ELF-1 (cell line): ENCODE data around the gene SLC39A13.

Experiments
- DNase-seq: peaks from one replicate; pipeline ENCODE4 v3.0.0-alpha.2; 2016; ENCODE audit warnings: low read depth, low spot score

SLC39A13 gene

GRCh38 chr11:47403135-47403534, 5.3 kb upstream of the SLC39A13 start:
- DNase-seq, result no peak

- DNase-seq, result no peak
Measured at GRCh38 chr11:47403571-47403970, 4.8 kb upstream of the SLC39A13 start.

DNA sequence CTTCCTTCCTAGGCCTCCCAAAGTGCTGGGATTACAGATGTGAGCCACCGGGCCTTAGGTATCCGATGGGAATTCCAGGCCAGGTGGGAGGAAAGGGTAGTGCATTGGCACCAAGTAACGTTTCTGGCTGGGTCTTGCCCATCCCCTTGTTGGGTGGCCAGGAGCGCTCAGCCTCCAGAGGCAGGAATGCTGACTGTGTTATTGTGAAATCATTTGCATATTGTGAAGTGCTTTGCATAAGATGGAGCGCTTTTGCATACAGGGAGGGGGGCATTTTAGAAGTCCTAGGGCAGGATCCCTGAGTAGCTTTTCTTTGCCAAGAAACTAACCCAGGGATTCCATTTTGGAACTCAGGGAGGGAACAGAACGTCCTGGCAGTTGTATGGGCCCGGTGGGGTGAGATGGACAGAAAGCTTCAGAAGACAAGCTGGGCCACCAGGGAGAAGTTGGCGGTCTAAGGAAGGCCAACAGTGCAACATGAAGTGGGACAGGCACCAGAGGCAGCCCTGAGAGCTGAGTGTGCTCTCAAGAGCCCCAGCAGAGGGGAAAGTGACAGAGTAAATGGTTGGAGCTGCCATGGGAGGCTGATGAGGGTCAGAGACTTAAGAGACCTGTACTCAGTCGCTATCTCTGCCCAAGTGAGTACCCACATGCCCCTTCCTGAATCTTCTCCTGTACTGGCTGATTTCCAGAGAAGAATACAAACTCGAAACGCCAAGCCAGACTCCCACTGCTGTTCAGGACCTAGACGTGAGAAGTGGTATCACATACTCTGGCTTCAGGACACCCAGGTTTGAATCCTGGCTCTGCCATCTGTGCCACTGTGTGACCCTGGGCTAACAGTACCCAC, 1.3 kb upstream of the SLC39A13 start:
- no peak for DNase-seq

DNA sequence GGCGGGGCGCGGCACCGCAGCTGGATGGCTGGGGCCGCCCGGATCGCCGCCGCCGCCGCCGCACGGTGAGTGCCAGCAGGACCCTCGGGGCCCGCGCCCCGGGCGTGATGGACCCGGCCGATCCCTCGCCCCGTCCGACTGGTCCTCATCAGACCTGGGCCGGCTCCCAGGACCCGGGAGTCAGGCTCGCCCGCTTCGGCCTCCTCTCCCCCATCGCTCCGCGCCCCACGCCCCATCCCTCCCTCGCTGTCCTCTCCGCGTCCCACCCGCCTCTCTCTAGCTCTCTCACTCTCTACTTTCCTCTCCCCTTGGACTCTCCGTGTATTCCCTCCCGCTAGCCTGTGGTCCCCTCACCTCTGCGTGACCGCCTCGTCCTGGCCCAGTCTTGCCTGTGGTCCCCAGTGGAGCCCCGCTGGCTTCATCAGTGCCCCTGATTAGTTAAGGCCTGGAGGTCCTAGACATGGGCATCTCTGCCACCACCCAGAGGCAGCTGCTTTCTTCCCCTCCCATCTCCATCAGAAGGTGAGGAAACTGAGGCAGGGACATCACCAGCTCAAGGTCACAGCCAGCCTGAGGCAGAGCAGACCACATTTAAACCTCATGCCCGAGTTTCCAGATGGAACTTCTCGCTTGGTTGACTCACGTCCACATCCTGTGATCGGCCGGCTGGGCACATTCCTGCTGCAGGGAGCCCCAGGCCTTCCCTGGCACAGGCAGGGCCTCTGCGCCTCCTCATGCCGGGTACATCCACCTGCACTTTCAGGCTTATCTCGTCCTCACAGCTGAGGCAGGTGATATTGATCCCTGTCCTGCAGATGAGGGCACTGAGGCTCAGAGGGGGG, 429 bp downstream of the SLC39A13 start:
- DNase-seq, result peak; percentile 58

GRCh38 chr11:47409440-47410369, 1.3 kb downstream of the SLC39A13 start:
- DNase-seq, result peak; percentile 61

DNA sequence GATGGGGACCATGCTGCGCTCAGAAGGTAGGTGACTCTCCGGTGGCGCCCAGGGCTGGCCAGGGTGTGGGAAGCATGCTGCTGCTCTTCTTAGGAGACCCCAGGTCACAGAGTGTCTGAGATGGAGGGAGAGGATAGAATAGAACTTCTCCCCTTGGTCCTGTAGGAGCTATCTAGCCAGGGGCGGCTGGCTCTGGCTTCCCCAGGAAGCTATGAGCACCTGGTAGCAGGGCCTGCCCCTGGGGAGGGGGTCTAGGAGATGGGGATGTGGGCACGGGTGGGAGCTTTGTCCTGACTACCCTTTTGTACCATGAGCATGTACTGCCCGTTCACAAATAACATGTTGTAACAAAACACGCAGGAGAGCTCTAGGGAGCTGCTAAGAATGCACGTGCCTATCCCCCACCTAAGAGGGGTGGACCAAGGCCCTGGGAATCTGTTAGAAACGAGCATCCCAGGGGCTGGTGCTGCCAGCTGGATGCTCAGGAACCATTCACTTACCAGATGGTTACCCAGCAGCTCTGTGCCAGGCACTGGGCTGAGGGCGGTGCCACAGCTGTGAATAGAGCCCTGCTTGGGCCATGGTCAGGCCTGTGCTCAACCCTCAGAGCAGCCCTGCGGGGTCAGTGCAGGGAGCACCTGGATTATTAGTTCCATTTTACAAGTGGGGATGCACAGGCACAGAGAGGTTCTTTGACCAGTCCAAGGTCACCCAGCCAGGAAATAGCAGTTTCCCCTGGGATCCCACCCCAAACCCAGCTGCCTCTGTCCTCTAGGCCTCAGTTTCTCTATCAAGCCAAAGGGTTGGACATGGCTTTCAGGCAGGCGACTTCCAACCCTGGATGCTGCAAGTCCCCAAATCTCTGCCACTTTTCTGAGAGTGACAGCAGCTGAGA, 2.2 kb downstream of the SLC39A13 start:
- DNase-seq, result no peak

DNA sequence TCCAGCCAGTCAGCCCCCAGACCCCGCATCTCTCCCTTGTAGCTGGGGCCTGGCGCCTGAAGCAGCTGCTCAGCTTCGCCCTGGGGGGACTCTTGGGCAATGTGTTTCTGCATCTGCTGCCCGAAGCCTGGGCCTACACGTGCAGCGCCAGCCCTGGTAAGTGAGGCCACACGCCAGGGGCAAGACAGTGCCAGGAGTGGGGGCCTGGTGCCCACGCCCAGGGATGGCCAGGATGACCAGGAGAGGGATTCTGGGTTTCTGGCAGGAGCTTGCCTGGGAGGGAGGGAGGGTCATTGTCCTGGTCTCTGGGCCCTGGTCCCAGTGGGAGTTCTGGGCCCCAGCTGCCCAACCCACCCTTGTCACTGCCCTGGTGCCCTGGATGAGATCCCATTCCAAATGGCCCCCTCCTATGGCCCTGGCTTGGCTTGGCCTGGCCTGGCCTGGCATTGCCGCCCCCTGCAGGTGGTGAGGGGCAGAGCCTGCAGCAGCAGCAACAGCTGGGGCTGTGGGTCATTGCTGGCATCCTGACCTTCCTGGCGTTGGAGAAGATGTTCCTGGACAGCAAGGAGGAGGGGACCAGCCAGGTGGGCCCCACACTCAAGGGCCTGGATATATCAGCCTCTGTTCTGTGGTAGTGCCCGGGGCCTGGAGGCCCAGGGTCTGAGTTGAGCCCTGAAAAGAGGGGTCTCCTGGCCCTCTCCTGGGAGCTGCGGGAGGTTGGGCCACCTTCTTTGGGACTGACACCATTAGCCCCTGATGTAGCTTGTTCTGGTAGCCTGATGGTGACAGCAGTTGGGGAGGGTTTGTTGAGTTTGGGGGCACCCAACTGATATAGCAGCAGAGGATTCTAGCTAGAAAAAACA, 3.7 kb downstream of the SLC39A13 start:
- peak; percentile 64 for DNase-seq

DNA sequence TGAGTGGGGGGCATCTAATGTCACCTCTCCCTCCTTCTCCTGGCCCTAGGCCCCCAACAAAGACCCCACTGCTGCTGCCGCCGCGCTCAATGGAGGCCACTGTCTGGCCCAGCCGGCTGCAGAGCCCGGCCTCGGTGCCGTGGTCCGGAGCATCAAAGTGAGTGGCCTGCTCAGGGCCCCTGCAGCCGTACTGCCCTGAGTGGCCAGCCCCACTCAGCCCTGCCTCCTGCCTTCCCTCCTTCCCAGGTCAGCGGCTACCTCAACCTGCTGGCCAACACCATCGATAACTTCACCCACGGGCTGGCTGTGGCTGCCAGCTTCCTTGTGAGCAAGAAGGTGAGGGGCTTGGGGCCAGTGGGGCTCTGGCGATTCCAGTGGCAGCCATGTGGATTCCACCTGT, 5.0 kb downstream of the SLC39A13 start:
- DNase-seq, result no peak

GRCh38 chr11:47413908-47414684, 5.7 kb downstream of the SLC39A13 start:
- DNase-seq, result no peak

GRCh38 chr11:47414685-47415070, 6.3 kb downstream of the SLC39A13 start:
- DNase-seq, result no peak

DNA sequence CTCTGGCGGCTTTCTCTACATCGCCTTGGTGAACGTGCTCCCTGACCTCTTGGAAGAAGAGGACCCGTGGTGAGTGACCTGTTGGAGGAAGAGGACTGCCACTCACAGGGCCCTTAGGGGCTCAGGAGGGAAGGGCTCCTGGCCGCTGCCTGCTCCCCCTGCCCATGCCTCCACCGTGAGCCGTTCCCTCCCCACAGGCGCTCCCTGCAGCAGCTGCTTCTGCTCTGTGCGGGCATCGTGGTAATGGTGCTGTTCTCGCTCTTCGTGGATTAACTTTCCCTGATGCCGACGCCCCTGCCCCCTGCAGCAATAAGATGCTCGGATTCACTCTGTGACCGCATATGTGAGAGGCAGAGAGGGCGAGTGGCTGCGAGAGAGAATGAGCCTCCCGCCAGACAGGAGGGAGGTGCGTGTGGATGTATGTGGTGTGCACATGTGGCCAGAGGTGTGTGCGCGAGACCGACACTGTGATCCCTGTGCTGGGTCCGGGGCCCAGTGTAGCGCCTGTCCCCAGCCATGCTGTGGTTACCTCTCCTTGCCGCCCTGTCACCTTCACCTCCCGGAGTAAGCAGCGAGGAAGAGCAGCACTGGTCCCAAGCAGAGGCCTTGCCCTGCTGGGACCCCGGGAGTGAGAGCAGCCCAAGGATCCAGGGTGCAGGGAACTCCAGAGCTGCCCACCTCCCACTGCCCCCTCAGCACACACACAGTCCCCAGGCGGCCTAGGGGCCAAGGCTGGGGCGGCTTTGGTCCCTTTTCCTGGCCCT, 6.9 kb downstream of the SLC39A13 start:
- no peak for DNase-seq

DNA sequence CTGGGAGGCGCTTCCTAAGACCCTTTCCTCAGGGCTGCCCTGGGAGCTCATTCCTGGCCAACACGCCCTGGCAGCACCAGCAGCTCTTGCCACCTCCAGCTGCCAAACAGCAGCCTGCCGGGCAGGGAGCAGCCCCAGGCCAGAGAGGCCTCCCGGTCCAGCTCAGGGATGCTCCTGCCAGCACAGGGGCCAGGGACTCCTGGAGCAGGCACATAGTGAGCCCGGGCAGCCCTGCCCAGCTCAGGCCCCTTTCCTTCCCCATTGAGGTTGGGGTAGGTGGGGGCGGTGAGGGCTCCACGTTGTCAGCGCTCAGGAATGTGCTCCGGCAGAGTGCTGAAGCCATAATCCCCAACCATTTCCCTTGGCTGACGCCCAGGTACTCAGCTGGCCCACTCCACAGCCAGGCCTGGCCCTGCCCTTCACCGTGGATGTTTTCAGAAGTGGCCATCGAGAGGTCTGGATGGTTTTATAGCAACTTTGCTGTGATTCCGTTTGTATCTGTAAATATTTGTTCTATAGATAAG, 7.6 kb downstream of the SLC39A13 start:
- peak; percentile 68 for DNase-seq

- no peak for DNase-seq
Measured at GRCh38 chr11:47417712-47418111, 9.3 kb downstream of the SLC39A13 start.

DNA sequence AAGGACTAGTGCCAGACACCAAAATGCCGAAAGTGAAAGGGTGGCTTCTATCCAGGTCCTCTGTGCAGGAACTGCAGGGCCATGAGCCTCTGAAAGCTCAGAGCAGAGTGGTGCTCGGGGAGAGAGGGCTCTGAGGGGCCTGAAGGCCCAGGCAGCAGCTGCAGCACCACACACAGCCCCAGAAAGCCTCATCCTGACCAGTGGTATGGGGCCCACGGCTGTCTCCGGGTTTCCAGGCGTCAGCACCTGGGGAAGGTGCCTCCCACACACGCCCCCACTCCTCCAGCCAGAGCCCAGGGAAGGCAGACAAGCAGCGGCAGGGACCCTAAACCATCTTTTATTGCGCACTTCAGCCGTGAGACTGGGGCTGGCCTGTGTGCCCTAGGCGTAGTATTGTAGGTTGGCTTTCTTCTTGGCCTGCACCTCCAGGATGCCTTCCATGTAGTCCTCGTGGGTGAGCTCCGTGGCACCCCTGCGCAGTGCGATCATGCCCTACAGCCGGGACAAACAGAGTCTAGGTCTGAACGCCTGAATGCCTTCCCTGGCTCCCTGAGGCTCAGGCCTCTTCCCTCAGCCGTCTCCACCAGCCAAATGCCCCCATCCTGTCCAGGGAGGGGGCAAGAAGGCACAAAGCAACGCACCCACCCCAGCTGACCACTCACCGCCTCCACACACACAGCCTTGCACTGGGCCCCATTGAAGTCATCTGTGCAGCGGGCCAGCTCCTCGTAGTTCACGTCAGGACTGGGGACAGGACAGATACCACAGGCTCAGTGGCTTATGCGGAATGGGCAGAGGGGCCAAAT, 10.3 kb downstream of the SLC39A13 start:
- no peak for DNase-seq

GRCh38 chr11:47425611-47426010, 17.2 kb downstream of the SLC39A13 start:
- DNase-seq, result peak; percentile 21

- DNase-seq, result peak; percentile 98
Measured at GRCh38 chr11:47426062-47426956, 17.9 kb downstream of the SLC39A13 start, which contains the start of gene PSMC3. TSS of gene PSMC3 (minus strand) at chr11:47426439. CDS start at chr11:47426279, 160 bp downstream.
